Measurements from ENCODE around the gene VAV3. TPM values are rescaled to one million over a fixed set of nuclear protein-coding genes. Genes with fewer than 3 reads are reported as not detected.
"Not testable (repeated sequence)": the region's sequence is repeated elsewhere in the genome, so short reads cannot be mapped to it uniquely, and the experiment has no call there.

The VAV3 gene
- total RNA-seq, 1 donor from 2014 or later, result 57.5 TPM

- no peak for DNase-seq (ENCODE audit: low spot score)
Observed at GRCh38 chr1:107883562-107883961, 81.4 kb downstream of the VAV3 start.

DNA sequence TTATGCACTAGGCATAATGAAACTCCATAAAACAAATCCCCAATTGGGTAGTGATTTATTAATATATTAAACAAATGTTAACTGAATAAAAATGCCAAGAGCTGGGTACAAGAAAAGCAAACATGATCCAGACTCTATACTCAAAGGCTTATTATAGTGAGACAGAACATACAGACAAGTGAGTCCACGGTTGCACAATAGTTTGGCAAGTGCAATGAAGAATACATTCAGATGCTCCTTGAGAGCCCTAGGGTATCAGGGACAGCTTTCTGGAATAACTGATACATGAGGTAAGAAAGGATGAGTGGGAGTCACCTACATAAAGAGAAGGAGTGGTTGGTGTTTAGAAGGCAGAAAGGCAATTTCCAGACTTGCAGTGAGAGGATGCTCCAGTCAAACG lies 85.1 kb downstream of the VAV3 start:
- DNase-seq (ENCODE audit: low spot score), result no peak

DNA sequence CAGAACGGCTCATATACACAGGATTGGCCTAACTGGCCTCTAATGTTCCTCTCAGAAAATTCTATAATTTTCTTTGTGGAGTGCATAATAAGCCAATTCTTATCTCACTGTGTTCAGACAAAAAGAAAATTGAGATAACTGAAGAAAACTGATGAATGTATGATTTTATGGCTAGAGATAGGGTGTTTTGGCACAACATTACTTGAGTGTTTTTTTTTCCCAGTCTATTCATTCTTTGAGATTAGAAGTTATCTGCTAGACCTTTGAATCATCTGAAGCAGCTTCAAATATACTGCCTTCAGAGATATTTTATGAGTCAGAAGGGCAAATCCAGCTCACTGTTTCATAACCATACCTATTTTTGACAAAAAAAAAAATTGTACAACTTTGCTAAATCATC lies 85.6 kb downstream of the VAV3 start:
- DNase-seq (ENCODE audit: low spot score), result no peak

- DNase-seq (ENCODE audit: low spot score), result no peak
Observed at GRCh38 chr1:107877745-107878144, 87.2 kb downstream of the VAV3 start.

DNA sequence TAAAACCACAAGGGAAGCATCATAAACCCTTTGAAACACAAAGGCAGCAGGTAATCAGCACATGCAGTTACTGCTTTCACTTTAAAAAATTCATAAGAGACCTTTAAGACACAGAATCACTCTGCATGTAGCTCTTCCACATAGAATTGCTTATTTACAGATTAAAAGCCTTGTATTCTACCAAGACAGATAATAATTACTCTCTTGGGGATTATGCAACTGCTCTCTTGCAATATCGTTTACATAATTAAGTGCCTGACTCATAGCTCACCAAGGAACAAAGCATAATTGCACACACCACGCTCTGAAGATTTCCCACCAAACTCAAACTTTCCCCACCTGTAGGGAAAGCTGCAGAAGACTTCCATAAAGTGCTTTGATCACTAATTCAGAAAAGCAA lies 87.9 kb downstream of the VAV3 start:
- DNase-seq (ENCODE audit: low spot score), result no peak

- no peak for DNase-seq (ENCODE audit: low spot score)
Observed at GRCh38 chr1:107875689-107876088, 89.3 kb downstream of the VAV3 start.

GRCh38 chr1:107874221-107874620 lies 90.8 kb downstream of the VAV3 start:
- no peak for DNase-seq (ENCODE audit: low spot score)

- no peak for DNase-seq (ENCODE audit: low spot score)
Observed at GRCh38 chr1:107871687-107872395, 93.1 kb downstream of the VAV3 start.

- DNase-seq (ENCODE audit: low spot score), result no peak
Observed at GRCh38 chr1:107871259-107871658, 93.7 kb downstream of the VAV3 start.

- no peak for DNase-seq (ENCODE audit: low spot score)
Observed at GRCh38 chr1:107870696-107871095, 94.3 kb downstream of the VAV3 start.

- DNase-seq (ENCODE audit: low spot score), result no peak
Observed at GRCh38 chr1:107867897-107868296, 97.1 kb downstream of the VAV3 start.

- DNase-seq (ENCODE audit: low spot score), result no peak
Observed at GRCh38 chr1:107867422-107867821, 97.6 kb downstream of the VAV3 start.

DNA sequence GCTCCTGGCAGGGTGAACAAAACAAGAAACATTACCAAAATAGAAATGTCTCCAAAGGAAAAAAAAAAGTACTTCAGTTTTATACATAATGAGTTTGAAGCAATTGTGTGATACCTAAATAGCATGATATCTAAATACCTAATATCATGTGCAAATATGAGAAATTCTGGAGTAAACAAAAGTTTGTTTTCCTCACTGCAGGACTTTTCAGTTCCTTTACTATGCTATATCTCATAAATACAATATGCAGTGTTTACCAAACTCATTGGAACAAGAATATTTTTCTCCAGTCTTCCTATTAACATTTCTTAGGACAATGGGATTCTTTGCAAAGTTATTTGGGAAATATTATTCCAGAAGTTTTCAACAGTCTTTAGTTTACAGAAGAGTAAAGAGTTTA lies 98.1 kb downstream of the VAV3 start:
- DNase-seq (ENCODE audit: low spot score), result no peak

DNA sequence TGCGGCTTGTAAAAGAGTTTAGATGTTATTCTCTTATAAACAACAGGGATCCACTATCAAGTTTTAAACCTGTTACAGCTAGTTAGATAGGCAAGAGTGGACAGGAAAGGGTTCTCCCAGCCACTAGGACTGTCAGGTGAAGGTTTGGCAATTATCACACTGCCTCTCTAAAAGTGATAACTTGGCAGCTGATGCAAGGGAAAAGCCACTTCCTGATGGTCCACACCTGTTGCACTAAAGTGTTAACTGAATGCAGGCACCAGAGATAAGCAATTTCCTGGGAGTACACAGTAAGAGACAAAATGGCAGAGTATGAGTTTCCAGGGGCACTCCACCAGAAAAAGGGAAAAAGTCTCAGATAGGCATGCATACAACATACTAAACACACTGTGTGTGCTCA lies 99.4 kb downstream of the VAV3 start:
- no peak for DNase-seq (ENCODE audit: low spot score)

GRCh38 chr1:107863342-107863741 lies 101.6 kb downstream of the VAV3 start:
- no peak for DNase-seq (ENCODE audit: low spot score)

GRCh38 chr1:107862064-107862463 lies 102.9 kb downstream of the VAV3 start:
- DNase-seq (ENCODE audit: low spot score), result no peak

GRCh38 chr1:107858323-107858722 lies 106.7 kb downstream of the VAV3 start:
- DNase-seq (ENCODE audit: low spot score), result no peak

DNA sequence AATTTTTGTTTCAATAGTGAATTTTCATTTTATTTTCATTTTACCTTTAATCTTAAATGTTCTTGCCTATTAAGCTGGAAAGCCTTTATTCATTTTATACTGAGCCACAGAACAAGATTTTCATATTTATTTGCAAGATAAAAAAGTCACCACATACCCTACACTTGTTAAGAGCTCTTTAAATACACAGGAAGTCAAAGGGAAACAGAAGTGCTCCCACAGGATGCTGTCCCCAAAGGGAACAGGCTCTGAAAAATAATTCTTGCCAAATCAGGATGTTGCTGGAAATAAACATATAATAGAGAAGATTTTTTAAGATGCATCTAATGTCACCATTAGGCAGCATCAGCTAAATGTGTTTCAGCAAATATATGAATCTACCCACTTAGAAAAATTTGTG lies 113.6 kb downstream of the VAV3 start:
- no peak for DNase-seq (ENCODE audit: low spot score)

GRCh38 chr1:107844541-107845194 lies 120.3 kb downstream of the VAV3 start:
- not testable (repeated sequence) for DNase-seq (ENCODE audit: low spot score)

DNA sequence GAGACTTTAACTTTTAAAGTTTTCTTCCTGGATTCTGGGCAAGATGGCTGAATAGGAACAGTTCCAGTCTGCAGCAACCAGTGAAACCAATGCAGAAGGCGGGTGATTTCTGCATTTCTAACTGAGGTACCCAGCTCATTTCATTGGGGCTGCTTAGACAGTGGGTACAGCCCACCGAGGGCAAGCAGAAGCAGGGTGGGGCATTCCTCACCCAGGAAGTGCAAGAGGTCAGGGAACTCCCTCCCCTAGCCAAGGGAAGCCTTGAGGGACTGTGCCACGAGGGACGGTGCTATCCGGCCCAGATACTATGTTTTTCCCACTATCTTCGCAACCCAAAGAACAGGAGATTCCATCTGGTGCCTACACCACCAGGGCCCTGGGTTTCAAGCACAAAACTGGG lies 121.0 kb downstream of the VAV3 start:
- no peak for DNase-seq (ENCODE audit: low spot score)

GRCh38 chr1:107842241-107842640 lies 122.7 kb downstream of the VAV3 start:
- no peak for DNase-seq (ENCODE audit: low spot score)

- DNase-seq (ENCODE audit: low spot score), result no peak
Observed at GRCh38 chr1:107840725-107841124, 124.3 kb downstream of the VAV3 start.

DNA sequence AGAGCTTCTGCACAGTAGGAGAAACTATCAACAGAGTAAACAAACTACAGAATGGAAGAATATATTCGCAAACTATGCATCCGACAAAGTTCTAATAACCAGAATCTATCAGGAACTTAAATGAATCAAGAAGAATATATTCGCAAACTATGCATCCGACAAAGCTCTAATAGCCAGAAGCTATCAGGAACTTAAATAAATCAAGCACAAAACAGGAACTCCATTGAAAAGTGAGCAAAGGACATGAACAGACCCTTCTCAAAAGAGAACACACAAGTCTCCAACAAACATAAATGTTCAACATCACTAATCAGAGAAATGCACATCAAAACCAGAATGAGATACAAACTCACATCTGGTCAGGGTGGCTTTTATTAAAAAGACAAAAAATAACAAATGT lies 126.9 kb downstream of the VAV3 start:
- DNase-seq (ENCODE audit: low spot score), result no peak
